ENCODE data around the gene SCIN.

DNA sequence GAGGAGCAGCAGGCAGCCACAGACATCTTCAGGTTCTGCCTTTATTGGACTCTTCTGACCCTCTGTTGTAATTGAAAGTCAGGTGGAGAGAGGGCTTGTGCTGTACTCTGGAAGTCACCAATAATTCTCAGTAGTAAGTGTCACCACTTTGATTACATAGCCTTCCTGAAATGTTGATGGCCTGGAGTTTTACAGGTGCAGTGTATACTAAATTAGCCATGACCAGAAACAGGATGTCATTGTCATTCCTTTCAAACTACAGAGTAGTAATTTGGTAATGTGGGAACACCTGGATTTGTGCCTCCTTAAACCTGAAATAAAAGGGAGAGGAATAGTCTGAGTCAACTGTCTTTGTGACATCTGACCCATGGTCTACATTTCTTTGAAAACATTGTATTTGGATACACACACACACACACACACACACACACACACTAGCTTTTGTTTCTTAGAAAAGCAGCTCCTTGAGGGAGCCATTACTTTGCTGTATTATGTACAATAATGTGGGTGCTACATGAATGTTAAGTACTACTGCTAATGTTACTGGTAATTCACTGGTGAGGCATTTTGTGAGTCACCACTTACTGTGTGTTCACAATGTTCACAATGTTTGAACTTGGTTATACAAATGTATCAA, 136.5 kb downstream of the SCIN start:
- TF ChIP-seq EZH2 (IDR thresholded peaks at IDR 0.05; ENCODE audit: insufficient read depth, poor library complexity, severe bottlenecking), result no peak
- no peak for TF ChIP-seq EZH2phosphoT487 (IDR thresholded peaks at IDR 0.05; ENCODE audit: insufficient read depth, low read depth)
